ENCODE measurements around the gene POU2F1.

DNA sequence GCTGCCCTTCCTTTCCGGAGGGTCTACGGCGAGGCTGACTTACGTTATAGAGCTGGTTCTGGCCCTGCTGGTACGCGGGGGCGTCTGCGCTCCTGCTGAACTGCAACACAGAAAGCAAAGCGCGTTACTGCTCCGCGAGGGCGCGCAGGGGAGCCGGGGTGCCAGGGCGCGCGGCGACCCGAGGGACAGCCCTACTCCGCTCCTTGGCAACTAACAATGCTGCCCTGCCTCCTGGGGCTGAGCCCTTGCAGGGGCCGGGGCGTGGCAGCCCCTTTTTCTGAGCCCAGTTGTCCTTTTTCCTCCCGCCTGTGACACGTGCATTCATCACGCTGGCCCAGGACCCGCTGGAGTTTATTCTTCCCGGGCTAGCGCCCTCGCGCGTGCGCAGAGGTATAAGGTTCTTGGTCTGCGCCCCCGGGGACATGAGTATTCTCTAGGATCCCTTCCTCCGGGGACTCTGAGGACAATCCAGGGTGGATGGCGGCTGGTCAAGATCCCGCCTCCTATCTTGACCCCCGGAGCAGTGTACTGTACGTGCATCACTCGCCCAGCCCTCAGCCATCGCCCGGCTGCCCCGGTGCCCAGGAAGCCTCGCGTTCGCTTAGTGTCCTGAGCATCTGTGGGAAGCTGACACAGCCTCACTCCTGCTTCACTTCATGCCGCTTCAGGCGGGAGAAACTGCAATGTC, 218.8 kb downstream of the POU2F1 start:
- no peak for TF ChIP-seq POLR2A (IDR thresholded peaks at IDR 0.05)
- TF ChIP-seq CTCF (IDR thresholded peaks at IDR 0.05), result no peak

Data from lower leg skin (tissue), 3 donors.